Activated B cell treated with CpG ODN at 0.5 μM for 24 hours (primary cell): ENCODE measurements around the gene C2CD5. TPM values are rescaled to one million over a fixed set of nuclear protein-coding genes. Genes with fewer than 3 reads are reported as not detected.

ENCODE experiments used
- ATAC-seq: fragments of 200-7000 bp; cut with Tn5 transposase; one replicate; pipeline ENCODE4 v1.10.0; 2021; ENCODE audit warnings: low read depth, mild to moderate bottlenecking, moderate library complexity
- CTCF ChIA-PET: fragments of 350-600 bp; sonication (Branson Sonifier 250); formaldehyde crosslinking; loops from one replicate; lab custom pipeline; 2021; ENCODE audit warnings: antibody characterized with exemption; lab: Charles Lee
- POLR2A ChIA-PET: fragments of 350-600 bp; sonication (Branson Sonifier 250); formaldehyde crosslinking; loops from one replicate; lab custom pipeline; 2021; ENCODE audit warnings: antibody characterized with exemption; lab: Charles Lee
- DNase-seq: peaks from one replicate; pipeline ENCODE4 v3.0.0; 2022
- H3K27ac Mint-ChIP-seq: one replicate; pipeline ENCODE4 v1.8.0; 2020; ENCODE audit warnings: mixed read lengths
- H3K27me3 Mint-ChIP-seq: one replicate; pipeline ENCODE4 v1.8.0; 2021; ENCODE audit warnings: mixed read lengths
- H3K36me3 Mint-ChIP-seq: one replicate; pipeline ENCODE4 v1.8.0; 2021; ENCODE audit warnings: low read depth, mixed read lengths
- H3K4me1 Mint-ChIP-seq: one replicate; pipeline ENCODE4 v1.8.0; 2021; ENCODE audit warnings: mixed read lengths
- H3K4me3 Mint-ChIP-seq: one replicate; pipeline ENCODE4 v1.8.0; 2020; ENCODE audit warnings: mild to moderate bottlenecking, mixed read lengths
- H3K9me3 Mint-ChIP-seq: one replicate; pipeline ENCODE4 v1.8.0; 2020; ENCODE audit warnings: mixed read lengths
- intact Hi-C: fragments of 100-400 bp; cut with micrococcal nuclease; formaldehyde crosslinking; loops from one replicate; pipeline ENCODE4 v1.15.1; 2024
- total RNA-seq: library from RNA; stranded (reverse); gene quantifications from 2 replicates; pipeline ENCODE4 v1.2.3, GENCODE V29; 2022
- TF ChIP-seq, protein P1 (sequence below): fragments of 200-600 bp; IDR thresholded peaks from one replicate; pipeline ENCODE4 v1.8.0; 2022; ENCODE audit warnings: antibody characterized with exemption, mild to moderate bottlenecking

Gene C2CD5
- total RNA-seq, 1 donor from 2014 or later: 38.4 TPM

DNA sequence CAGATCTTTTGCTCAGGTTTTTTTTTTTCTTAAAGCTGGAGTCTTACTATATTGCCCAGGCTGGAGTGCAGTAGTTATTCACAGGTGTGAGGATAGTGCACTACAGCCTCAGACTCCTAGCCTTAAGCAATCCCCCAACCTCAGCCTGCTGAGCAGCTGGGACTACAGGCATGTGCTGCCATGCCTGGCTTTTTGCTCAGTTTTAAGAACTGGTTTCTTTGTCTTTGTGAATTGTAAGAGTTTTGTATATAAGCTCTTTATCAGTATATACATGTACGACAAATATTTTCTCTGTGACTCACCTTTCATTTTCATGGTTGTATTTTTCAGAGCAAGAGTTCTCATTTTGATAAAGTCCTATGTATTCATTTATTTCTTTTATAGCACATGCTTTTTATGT lies 33.3 kb upstream of the C2CD5 start:
- DNase-seq (no peak), ATAC-seq (no peak)
- no peaks in the 10 kb centered on the region for H3K9me3 Mint-ChIP-seq
- intact Hi-C loops: no loop called here
- H3K4me1 Mint-ChIP-seq: no peaks in the 10 kb centered on the region
- ChIA-PET CTCF (no interaction called here), POLR2A (interaction anchor here (0.6 kb wide), 1 partner anchor 9 kb away, joined by 6 read pairs; no protein-coding TSS in a partner anchor)
- H3K27me3 Mint-ChIP-seq: peaks cover 5% of the 10 kb centered on the region
- H3K27ac Mint-ChIP-seq: no peak overlapping the region
- TF ChIP-seq, protein P1, sequence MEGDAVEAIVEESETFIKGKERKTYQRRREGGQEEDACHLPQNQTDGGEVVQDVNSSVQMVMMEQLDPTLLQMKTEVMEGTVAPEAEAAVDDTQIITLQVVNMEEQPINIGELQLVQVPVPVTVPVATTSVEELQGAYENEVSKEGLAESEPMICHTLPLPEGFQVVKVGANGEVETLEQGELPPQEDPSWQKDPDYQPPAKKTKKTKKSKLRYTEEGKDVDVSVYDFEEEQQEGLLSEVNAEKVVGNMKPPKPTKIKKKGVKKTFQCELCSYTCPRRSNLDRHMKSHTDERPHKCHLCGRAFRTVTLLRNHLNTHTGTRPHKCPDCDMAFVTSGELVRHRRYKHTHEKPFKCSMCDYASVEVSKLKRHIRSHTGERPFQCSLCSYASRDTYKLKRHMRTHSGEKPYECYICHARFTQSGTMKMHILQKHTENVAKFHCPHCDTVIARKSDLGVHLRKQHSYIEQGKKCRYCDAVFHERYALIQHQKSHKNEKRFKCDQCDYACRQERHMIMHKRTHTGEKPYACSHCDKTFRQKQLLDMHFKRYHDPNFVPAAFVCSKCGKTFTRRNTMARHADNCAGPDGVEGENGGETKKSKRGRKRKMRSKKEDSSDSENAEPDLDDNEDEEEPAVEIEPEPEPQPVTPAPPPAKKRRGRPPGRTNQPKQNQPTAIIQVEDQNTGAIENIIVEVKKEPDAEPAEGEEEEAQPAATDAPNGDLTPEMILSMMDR: no peak
- no peaks in the 10 kb centered on the region for H3K36me3 Mint-ChIP-seq
- H3K4me3 Mint-ChIP-seq: no peak overlapping the region

DNA sequence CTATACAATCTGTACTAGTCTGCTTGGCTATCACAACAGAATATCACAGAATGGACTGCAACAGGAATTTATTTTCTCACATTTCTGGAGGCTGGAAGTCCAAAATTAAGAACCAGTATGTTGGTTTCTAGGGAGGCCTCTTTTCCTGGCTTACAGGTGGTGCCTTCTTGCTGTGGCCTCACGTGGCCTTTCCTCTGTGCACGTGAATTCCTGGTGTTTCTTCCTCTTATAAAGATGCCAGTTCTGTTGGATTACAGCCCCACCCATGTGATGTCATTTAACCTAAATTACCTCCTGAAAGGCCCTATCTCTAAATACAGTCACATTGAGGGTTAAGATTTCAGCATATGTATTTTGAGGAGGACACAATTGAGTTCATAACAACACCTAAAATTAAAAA lies 32.1 kb upstream of the C2CD5 start:
- no peak overlapping the region for H3K4me3 Mint-ChIP-seq

DNA sequence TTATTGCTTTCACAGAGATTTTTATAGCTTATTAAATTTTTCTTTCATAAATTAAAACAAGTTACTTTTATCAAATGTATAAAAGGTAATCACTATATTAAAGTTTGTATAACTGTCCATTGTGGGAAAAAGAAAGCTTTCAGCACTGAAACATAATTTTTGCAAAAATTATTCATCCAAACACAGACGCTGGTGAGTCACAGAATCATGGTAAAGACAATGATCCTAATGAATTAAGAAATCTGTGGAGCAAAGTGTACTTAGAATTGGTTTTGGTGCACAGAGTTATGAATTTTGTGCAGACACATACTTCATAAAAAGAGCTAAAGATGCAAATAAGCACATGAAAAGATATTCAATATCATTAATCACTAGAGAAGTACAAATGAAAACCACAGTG lies 31.7 kb upstream of the C2CD5 start:
- Mint-ChIP-seq H3K36me3 (no peaks in the 10 kb centered on the region), H3K4me3 (no peak overlapping the region), H3K27ac (no peak overlapping the region), H3K9me3 (no peaks in the 10 kb centered on the region), H3K27me3 (peaks cover 5% of the 10 kb centered on the region), H3K4me1 (no peaks in the 10 kb centered on the region)
- intact Hi-C loops: no loop called here
- TF ChIP-seq, protein P1: no peak
- DNase-seq (no peak), ATAC-seq (no peak)
- CTCF ChIA-PET: no interaction called here
- POLR2A ChIA-PET: no interaction called here

More for the DNA sequence above, 32.1 kb upstream of the C2CD5 start:
- Mint-ChIP-seq H3K4me1 (no peaks in the 10 kb centered on the region), H3K27ac (no peak overlapping the region), H3K36me3 (no peaks in the 10 kb centered on the region), H3K27me3 (peaks cover 5% of the 10 kb centered on the region), H3K9me3 (no peaks in the 10 kb centered on the region)
- ChIA-PET POLR2A (no interaction called here), CTCF (no interaction called here)
- intact Hi-C loops: no loop called here
- ATAC-seq (no peak), DNase-seq (no peak)
- TF ChIP-seq, protein P1: no peak

- Mint-ChIP-seq H3K9me3 (no peaks in the 10 kb centered on the region), H3K27me3 (peaks cover 7% of the 10 kb centered on the region), H3K27ac (no peak overlapping the region), H3K36me3 (no peaks in the 10 kb centered on the region), H3K4me1 (no peaks in the 10 kb centered on the region), H3K4me3 (no peak overlapping the region)
- ATAC-seq (no peak), DNase-seq (no peak)
- intact Hi-C loops: no loop called here
- POLR2A ChIA-PET: no interaction called here
- CTCF ChIA-PET: no interaction called here
- TF ChIP-seq, protein P1: no peak
Observed at GRCh38 chr12:22574921-22575320, 30.6 kb upstream of the C2CD5 start.

DNA sequence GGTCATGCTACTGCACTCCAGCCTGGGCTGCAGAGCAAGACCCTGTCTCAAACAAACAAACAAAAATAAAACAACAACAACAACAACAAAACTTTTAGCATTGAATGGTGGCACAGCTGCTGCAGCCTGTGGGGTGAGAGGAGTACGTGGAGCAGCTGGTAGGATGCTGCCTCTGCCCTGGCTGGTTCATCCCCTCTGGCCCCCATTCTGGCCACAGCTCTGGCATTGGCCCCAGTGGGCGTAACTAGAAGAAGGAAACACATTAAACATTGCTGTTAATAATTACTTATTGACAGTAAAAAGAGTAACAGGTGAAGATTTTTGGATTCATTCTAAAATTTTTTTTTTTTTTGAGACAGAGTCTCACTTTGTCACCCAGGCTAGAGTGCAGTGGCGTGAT lies 28.8 kb upstream of the C2CD5 start:
- CTCF ChIA-PET: no interaction called here
- DNase-seq: no peak
- H3K27ac Mint-ChIP-seq: no peak overlapping the region
- H3K9me3 Mint-ChIP-seq: no peaks in the 10 kb centered on the region
- intact Hi-C loops: no loop called here
- no peaks in the 10 kb centered on the region for H3K36me3 Mint-ChIP-seq
- ATAC-seq: no peak
- H3K4me1 Mint-ChIP-seq: no peaks in the 10 kb centered on the region
- H3K4me3 Mint-ChIP-seq: no peak overlapping the region
- TF ChIP-seq, protein P1: no peak
- peaks cover 8% of the 10 kb centered on the region for H3K27me3 Mint-ChIP-seq
- POLR2A ChIA-PET: no interaction called here
